GM12878 (cell line): ENCODE results near the gene PDE10A.

Experiments
- EP300 ChIP-seq, 2 experiments: fragments of 150-350 bp in 1 of 2; IDR thresholded peaks; 2 replicates each; pipeline ENCODE4 v1.6.1; 2011 to 2012; ENCODE audit warnings: low read depth in 2 of 2, low read length in 2 of 2, borderline replicate concordance in 1 of 2, improper control_type of control experiment in 1 of 2, inconsistent platforms in 1 of 2; ENCODE audit not compliant: control insufficient read depth in 1 of 2
- IKZF1 ChIP-seq: fragments of 450-650 bp; conservative IDR thresholded peaks from 2 replicates; pipeline ENCODE4 v1.6.1; 2017; ENCODE audit warnings: antibody characterized with exemption, mild to moderate bottlenecking
- JUNB ChIP-seq: IDR thresholded peaks from 2 replicates; pipeline ENCODE4 v1.6.1; 2016; ENCODE audit warnings: antibody characterized with exemption, mild to moderate bottlenecking
- PAX5 ChIP-seq: IDR thresholded peaks from 2 replicates; pipeline ENCODE4 v1.6.1; 2011; ENCODE audit warnings: low read depth, low read length, borderline replicate concordance
- TF ChIP-seq, protein P1 (sequence below), 3 experiments: IDR thresholded peaks in 2 of 3; conservative IDR thresholded peaks in 1 of 3; 2 replicates each; pipeline ENCODE4 v1.5.1; 2011; ENCODE audit warnings: low read depth in 3 of 3, low read length in 3 of 3, mild to moderate bottlenecking in 3 of 3, control low read depth in 2 of 3, moderate library complexity in 2 of 3, inconsistent platforms in 1 of 3, mixed read lengths in 1 of 3; ENCODE audit not compliant: control insufficient read depth in 2 of 3, insufficient read depth in 1 of 3; ENCODE audit errors: extremely low read depth in 1 of 3
- TF ChIP-seq, protein P2 (sequence below): fragments of 450-650 bp; IDR thresholded peaks from 2 replicates; pipeline ENCODE4 v1.6.1; 2017; ENCODE audit warnings: mild to moderate bottlenecking, moderate library complexity

DNA sequence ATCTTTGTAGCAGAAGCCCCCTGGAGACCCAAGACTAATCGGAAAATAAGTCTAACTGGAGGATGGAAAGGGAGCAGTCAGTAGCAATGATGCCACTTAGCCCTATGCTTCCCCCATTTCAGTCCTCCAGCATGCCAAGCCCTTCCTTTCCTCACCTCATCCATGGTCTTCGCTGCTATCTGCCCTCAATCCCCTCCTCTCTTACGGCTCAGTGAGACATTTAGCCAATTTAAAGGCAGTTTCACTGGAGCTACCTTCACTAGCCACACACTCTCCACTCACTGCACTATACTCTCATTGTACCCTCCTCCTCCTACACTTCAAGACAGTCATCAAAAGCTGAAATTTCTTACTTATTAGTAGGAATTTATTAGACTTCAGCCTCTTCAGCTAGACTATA lies 111.2 kb downstream of the PDE10A start:
- TF ChIP-seq, protein P1, sequence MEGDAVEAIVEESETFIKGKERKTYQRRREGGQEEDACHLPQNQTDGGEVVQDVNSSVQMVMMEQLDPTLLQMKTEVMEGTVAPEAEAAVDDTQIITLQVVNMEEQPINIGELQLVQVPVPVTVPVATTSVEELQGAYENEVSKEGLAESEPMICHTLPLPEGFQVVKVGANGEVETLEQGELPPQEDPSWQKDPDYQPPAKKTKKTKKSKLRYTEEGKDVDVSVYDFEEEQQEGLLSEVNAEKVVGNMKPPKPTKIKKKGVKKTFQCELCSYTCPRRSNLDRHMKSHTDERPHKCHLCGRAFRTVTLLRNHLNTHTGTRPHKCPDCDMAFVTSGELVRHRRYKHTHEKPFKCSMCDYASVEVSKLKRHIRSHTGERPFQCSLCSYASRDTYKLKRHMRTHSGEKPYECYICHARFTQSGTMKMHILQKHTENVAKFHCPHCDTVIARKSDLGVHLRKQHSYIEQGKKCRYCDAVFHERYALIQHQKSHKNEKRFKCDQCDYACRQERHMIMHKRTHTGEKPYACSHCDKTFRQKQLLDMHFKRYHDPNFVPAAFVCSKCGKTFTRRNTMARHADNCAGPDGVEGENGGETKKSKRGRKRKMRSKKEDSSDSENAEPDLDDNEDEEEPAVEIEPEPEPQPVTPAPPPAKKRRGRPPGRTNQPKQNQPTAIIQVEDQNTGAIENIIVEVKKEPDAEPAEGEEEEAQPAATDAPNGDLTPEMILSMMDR (IDR thresholded peaks at IDR 0.05 in 2 of 3, conservative IDR thresholded peaks at IDR 0.05 in 1 of 3; ENCODE audit: control insufficient read depth in 2 of 3, extremely low read depth in 1 of 3, insufficient read depth in 1 of 3, low read depth in 3 of 3, low read length in 3 of 3): no peak
- no peak for TF ChIP-seq PAX5
- TF ChIP-seq, protein P2, sequence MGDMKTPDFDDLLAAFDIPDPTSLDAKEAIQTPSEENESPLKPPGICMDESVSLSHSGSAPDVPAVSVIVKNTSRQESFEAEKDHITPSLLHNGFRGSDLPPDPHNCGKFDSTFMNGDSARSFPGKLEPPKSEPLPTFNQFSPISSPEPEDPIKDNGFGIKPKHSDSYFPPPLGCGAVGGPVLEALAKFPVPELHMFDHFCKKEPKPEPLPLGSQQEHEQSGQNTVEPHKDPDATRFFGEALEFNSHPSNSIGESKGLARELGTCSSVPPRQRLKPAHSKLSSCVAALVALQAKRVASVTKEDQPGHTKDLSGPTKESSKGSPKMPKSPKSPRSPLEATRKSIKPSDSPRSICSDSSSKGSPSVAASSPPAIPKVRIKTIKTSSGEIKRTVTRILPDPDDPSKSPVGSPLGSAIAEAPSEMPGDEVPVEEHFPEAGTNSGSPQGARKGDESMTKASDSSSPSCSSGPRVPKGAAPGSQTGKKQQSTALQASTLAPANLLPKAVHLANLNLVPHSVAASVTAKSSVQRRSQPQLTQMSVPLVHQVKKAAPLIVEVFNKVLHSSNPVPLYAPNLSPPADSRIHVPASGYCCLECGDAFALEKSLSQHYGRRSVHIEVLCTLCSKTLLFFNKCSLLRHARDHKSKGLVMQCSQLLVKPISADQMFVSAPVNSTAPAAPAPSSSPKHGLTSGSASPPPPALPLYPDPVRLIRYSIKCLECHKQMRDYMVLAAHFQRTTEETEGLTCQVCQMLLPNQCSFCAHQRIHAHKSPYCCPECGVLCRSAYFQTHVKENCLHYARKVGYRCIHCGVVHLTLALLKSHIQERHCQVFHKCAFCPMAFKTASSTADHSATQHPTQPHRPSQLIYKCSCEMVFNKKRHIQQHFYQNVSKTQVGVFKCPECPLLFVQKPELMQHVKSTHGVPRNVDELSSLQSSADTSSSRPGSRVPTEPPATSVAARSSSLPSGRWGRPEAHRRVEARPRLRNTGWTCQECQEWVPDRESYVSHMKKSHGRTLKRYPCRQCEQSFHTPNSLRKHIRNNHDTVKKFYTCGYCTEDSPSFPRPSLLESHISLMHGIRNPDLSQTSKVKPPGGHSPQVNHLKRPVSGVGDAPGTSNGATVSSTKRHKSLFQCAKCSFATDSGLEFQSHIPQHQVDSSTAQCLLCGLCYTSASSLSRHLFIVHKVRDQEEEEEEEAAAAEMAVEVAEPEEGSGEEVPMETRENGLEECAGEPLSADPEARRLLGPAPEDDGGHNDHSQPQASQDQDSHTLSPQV: no peak
- TF ChIP-seq EP300 (IDR thresholded peaks at IDR 0.05; ENCODE audit: borderline replicate concordance in 1 of 2, control insufficient read depth in 1 of 2, low read depth in 2 of 2, low read length in 2 of 2): no peak
- no peak for TF ChIP-seq IKZF1
- TF ChIP-seq JUNB: no peak
